GM18858 (cell line): Measurements from ENCODE around the gene PRXL2B.

Experiments
- ATAC-seq: cut with Tn5 transposase; IDR thresholded peaks from one replicate; pipeline ENCODE4 v1.9.1; 2021; ENCODE audit not compliant: unreplicated experiment

The PRXL2B gene

DNA sequence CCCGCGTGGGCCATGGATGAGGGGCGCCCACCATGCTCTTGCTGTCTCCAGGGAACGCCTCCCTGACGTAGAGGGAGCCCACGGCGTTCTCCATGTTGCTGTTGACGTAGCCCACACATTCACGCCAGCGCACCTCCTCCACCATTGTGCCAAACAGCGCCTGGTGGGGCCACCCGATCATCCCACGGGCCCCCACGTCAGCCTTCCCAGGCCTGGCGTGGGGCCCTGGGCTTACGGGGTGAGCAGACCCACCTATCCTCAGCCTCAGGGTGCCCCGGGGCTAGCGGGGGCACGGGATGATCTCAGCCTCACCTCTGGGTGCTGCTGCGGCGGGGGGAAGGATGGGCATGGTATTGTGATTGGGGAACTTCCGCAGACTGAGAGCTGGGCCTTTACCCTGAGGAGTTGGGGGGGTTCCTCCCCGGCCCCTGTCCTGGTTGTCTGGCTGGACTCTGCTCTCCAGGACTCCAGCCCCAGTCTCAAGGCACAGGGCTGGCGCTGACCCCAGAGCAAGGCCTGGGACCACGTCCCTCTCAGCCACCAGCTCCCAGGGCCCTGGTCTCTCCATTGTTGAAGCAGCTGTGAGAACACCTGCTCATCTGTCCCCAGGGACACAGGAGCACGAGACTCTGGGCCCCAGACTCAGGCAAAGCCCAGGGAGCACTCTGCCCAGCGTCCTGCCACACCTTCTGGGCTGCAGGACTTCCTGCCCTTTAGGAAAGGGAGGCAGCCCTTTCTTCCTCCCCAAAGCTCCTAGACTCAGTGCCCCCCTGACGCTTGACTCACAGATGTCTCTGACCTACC is 10.2 kb downstream of the PRXL2B start:
- ATAC-seq, result no peak

- ATAC-seq, result no peak
These were observed 11.1 kb downstream of the PRXL2B start for GRCh38 chr1:2597441-2598328.

DNA sequence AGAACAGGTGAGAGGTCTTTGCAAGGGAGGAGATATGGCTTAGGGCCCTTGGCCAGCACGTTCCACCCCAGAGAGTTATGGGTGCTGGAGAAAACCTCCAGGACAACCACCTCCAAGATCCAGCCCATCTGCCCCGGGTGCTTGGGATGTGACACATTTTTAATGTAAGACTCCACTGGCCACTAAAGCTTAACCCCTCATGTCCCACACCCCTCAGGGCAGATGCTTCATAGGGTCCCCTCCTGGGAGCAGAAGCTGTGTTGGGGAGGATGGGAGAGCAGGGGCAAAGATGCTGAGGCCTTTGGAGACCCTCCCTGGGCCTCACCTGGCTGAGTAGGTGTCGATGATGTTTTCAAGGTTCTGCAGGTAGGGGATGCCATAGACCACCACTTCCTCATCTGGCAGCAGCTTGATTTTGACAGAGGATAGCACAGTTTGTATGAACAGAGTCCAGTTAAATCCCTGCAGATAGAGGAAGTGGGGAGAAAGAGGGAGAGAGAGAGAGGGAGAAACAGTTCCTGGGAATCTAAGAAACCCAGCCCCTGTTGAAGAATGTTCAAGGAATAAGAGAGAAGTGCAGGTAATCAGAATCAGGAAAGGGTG is 11.9 kb downstream of the PRXL2B start:
- ATAC-seq, result no peak

DNA sequence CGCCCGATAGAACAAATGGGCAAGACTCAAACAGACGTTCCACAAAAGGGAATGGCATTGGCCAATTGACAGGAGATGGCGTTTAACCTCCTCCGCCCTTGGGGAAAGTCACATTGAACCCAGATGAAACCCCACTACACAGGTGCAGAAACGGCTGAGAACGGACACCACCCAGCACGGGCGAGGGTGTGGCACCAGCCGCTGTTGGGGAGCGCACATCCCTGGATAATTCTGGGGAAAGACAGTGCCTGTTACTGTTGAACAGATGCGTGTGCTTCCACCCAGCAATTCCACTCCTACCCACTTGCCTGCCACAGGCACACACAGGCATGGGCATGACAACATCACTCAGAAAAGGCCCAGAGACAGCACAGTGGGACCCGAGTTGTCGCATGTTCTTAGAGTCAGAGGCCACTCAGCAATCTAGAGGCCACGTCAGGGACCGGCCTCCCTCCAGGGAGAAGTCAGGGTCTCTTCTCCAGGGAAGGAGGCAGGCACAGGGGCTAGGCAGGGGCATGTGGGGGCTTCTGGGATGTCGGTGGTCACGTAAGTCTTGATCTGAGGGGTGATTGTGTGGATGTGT is 15.2 kb downstream of the PRXL2B start:
- no peak for ATAC-seq

GRCh38 chr1:2602311-2602835 is 15.8 kb downstream of the PRXL2B start:
- ATAC-seq, result no peak

GRCh38 chr1:2602866-2603520 is 16.4 kb downstream of the PRXL2B start:
- no peak for ATAC-seq

DNA sequence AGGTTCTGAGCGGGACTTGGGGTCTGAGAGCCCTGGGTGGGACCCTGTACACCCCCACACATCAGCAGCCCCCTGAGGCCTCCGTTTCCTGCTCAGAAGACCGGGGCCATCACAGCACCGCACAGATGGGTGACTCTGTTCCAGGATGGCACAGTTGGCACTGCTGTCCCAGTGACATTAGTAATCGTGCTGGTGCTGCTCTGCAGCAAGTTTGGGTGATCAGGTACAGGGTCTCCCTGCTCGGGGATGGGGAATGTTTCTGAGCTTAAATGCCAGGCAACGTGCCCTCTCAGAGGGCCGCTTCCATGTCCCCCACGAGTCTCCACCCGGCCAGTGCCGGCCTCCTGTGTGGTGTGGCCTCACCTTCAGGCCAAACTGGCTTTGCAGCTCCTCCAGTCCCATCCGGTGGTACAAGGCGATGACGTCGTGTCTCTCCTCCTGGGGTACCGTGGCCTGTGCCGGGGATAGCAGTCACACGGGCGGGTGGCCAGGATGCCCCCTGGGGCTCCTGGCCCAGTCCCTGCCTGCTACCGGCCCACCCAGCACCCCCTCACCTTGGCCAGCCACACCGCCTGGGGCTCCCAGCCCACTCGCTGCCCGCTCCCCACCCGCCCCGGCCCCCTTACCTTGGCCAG is 17.1 kb downstream of the PRXL2B start:
- no peak for ATAC-seq

- no peak for ATAC-seq
These were observed 17.7 kb downstream of the PRXL2B start for GRCh38 chr1:2604156-2604843.

DNA sequence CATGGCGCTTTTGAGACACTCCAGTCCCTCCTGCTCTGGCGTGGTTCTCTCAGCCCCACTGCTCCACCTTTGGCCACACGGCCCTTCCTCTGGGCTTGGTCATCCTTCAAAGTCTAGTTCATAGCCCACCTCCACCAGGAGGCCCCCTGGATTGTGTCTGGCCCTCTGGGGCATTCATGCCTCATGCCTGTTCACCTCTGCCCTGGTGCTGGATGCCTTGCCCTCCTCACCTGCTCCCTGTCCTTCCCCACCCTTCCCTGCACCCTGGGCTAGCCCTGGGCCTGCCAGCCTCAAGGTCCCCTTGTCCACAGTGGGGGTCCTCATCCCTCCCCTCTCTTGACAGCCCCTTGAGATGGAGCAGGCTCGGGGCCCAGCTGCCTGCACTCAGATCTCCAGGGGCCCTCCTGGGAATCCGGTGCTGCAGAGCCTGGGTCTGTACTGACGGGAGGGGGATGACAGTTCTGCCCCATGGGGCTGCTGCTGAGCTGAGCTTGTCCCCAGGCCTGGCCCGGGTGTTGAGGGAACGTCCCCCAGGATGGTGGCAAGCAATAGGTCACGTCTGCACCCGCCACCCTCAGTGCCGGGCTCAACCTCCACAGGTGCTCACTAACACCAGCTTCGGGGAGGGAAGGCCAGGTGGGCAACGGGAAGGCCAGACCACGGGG is 18.4 kb downstream of the PRXL2B start:
- ATAC-seq, result no peak

DNA sequence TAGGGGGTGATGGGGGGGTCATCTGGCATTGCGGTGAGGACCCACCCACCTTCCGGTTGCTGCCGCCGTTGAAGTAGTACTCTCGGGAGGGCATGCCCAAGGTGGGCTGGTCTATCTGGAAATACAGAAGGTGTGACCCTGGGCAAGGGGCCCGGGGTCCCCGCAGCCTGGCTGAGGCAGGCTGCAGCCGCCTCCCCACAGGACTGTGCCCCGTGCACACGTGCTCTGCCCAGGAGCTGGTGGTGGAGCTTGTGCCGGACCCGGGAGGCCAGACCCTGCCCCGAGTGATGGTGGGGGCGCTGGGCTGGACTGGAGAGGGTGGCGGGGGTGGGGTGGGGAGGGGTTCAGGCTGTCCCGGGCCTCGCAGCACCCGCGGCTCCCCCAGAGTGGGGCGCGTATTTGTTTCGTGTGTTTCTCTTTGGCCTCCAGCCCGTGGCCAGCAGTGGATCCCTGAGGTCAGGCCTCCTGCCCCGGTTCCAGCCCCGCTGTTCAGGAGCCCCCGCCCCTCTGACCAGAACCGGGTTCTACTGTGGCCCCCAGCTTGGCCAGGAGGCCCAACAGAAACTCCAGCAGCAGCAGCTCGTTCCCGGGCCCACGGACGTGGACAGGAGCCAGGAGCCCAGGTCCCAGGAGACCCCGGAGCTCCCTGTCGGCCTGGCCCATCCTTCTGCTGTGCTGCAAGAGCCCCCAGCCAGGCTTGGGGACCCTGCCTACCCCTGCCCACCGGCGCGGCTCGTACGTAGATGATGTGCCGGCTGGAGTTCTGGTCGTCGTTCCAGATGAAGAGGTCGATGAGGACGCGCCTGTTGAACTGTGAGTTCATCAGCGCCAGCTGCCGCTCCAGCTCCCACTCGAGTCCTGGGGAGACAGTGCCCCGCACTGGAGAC is 19.2 kb downstream of the PRXL2B start:
- ATAC-seq, result no peak

DNA sequence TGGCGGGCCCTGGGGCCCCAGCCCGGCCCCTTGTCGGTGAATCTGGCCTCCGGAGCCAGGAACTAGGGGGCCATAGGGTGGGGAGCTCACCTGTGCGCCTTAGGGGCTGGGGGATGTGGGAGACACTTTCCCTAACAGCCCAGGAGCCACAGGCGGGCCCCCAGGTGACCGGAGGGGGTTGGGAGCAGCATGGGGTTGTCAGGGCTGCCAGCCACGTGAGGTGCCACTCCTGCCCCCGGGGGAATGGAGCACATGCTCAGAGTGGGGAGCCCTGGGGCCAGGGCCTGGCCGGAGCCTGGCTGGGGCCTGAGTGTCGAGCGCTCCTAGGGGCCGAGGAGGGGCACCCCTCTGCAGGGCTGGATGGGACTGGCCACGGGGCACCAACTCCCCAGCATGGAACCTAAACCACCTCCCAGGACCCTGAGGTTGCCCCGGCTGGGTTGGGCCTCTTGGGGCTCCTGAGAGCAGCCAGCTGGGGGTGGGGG is 19.9 kb downstream of the PRXL2B start:
- no peak for ATAC-seq

DNA sequence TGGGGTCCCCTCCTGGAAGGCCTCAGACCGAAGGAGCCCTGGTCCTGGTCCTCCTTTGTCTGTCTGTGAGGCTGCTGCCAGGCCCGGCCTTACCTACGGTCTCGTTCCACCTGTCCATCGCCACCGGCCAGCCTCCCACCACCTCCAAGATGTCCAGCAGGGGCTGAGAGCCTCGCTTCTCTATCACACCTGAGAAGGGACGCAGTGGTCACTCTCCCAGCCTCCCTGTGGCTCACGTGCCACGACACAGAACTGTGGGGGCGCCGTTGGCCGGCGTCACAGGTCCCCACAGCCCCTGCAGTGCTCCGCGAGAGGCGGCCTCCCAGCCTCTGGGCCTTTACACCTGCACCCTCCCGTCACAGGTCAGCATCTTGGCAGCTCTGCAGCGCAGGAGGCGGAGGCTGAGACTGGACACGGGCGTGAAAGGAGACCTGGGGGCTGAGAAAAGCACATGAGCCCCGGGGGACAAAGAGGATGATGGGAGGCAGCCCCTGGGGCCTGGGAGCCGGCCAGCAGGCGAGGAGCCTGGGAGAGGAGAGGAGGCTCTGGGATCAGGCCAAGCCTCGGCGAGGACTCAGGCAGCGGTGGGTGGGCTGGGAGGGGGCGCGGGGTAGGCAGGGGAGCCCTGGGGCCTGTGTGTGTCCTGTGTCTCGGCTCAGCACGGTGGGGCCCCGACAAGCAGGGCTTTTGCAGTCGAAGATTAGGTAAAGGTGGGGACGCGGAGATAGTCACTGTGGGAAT is 20.5 kb downstream of the PRXL2B start:
- ATAC-seq, result no peak

- ATAC-seq, result no peak
These were observed 21.1 kb downstream of the PRXL2B start for GRCh38 chr1:2607641-2608091.

DNA sequence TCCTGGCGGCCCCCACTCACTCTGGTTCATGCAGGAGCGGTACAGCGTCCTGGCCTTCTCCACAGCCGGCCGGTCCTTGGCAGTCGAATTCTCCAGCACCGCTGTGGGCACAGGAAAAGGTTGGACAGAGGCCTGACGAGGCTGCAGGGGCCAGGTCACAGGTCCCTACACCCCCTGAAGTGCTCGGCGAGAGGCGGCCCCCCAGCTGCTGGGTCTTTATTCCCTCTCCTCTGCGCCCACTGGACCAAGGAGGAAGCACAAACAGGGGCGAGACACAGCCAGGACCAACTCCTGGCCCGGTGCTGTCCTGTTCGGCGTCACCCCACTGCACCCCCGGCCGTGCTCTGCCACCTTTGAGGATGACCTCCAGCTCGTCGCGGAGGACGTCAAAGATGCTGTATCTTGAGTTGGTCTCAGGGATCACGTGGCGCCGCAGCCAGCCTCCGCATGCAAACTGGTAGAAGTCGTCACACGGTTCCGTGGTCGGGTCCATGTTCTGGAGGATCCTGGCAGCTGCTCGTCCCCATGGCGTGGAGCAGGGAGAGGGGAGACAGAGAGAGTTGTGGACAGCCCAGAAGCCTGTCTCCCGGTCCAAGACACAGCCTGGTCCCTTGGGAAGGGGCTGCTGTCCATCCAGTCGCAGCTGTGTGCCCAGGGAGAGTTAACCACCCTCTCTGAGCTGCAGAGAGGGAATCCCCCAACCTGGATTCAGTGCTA is 22.9 kb downstream of the PRXL2B start:
- no peak for ATAC-seq

- no peak for ATAC-seq
These were observed 23.7 kb downstream of the PRXL2B start for GRCh38 chr1:2610036-2610959.
